ENCODE measurements around the gene PFDN4. TPM values are rescaled to one million over a fixed set of nuclear protein-coding genes. Genes with fewer than 3 reads are reported as not detected.

Gene PFDN4
- total RNA-seq, 3 donors from 2014 or later, result 41.0 to 57.7 (median 52.1) TPM

- Histone ChIP-seq H3K4me3 (no peak overlapping the region), H3K27me3 (no peaks in the 10 kb centered on the region), H3K36me3 (no peaks in the 10 kb centered on the region), H3K4me1 (no peaks in the 10 kb centered on the region), H3K27ac (no peak overlapping the region), H3K9me3 (no peaks in the 10 kb centered on the region)
- intact Hi-C loops (cut with DNase I; ENCODE audit: low total_unique reads), result loop anchor here (10.0 kb wide), 1 partner anchor 81 kb away; no protein-coding TSS in a partner anchor
- DNase-seq (ENCODE audit: low spot score in 2 of 2), result no peak
- TF ChIP-seq POLR2A (IDR thresholded peaks at IDR 0.05), result no peak
- TF ChIP-seq CTCF (IDR thresholded peaks at IDR 0.05), result no peak
- TF ChIP-seq POLR2AphosphoS5 (IDR thresholded peaks at IDR 0.05), result no peak
These were observed 12.1 kb upstream of the PFDN4 start for GRCh38 chr20:54195483-54196472.

- intact Hi-C loops (cut with DNase I; ENCODE audit: low total_unique reads), result loop anchor here (10.0 kb wide), 1 partner anchor 83 kb away; no protein-coding TSS in a partner anchor
These were observed 10.0 kb upstream of the PFDN4 start for GRCh38 chr20:54197621-54198604.

GRCh38 chr20:54199283-54199682, 8.6 kb upstream of the PFDN4 start:
- H3K36me3 ChIP-seq, result no peaks in the 10 kb centered on the region
- DNase-seq (ENCODE audit: low spot score in 2 of 2), result no peak
- no peaks in the 10 kb centered on the region for H3K9me3 ChIP-seq
- H3K4me1 ChIP-seq, result no peaks in the 10 kb centered on the region
- no peak overlapping the region for H3K27ac ChIP-seq
- TF ChIP-seq POLR2A (IDR thresholded peaks at IDR 0.05), result no peak
- TF ChIP-seq CTCF (IDR thresholded peaks at IDR 0.05), result no peak
- TF ChIP-seq POLR2AphosphoS5 (IDR thresholded peaks at IDR 0.05), result no peak
- H3K27me3 ChIP-seq, result no peaks in the 10 kb centered on the region
- intact Hi-C loops (cut with DNase I; ENCODE audit: low total_unique reads), result loop anchor here (10.0 kb wide), 1 partner anchor 84 kb away; no protein-coding TSS in a partner anchor
- H3K4me3 ChIP-seq, result no peak overlapping the region

More at GRCh38 chr20:54197621-54198604, 10.0 kb upstream of the PFDN4 start:
- no peaks in the 10 kb centered on the region for H3K4me1 ChIP-seq
- H3K36me3 ChIP-seq, result no peaks in the 10 kb centered on the region
- no peaks in the 10 kb centered on the region for H3K27me3 ChIP-seq
- H3K27ac ChIP-seq, result no peak overlapping the region
- H3K9me3 ChIP-seq, result no peaks in the 10 kb centered on the region
- DNase-seq (ENCODE audit: low spot score in 2 of 2), result no peak
- H3K4me3 ChIP-seq, result no peak overlapping the region
- TF ChIP-seq CTCF (IDR thresholded peaks at IDR 0.05), result peak in 1 of 3 donors; percentile 27
- no peak for TF ChIP-seq POLR2AphosphoS5 (IDR thresholded peaks at IDR 0.05)

GRCh38 chr20:54199721-54200176, 8.1 kb upstream of the PFDN4 start:
- Histone ChIP-seq H3K27ac (no peak overlapping the region), H3K27me3 (no peaks in the 10 kb centered on the region), H3K4me3 (no peak overlapping the region), H3K4me1 (no peaks in the 10 kb centered on the region), H3K9me3 (no peaks in the 10 kb centered on the region), H3K36me3 (no peaks in the 10 kb centered on the region)
- TF ChIP-seq POLR2AphosphoS5 (IDR thresholded peaks at IDR 0.05), result peak in 1 of 3 donors; percentile 29
- peak; percentile 83 to 96 (median 91) for TF ChIP-seq CTCF (IDR thresholded peaks at IDR 0.05)
- no peak for TF ChIP-seq POLR2A (IDR thresholded peaks at IDR 0.05)
- peak; percentile 75 to 78 for DNase-seq (ENCODE audit: low spot score in 2 of 2)
- intact Hi-C loops (cut with DNase I; ENCODE audit: low total_unique reads), result loop anchor here (10.0 kb wide), 2 partner anchors 85 to 105 kb away; no protein-coding TSS in a partner anchor

Data from breast epithelium (tissue), 4 donors.